Measurements from ENCODE around the gene SRRD.

SRRD gene

GRCh38 chr22:26481112-26481693 lies 2.5 kb upstream of the SRRD start:
- H2AFZ ChIP-seq (ENCODE audit: insufficient read depth, low read length, poor library complexity) = no peak overlapping the region
- H3K9ac ChIP-seq (ENCODE audit: low read length) = no peak overlapping the region
- no peak overlapping the region for H3K27ac ChIP-seq (ENCODE audit: low read depth, low read length)

DNA sequence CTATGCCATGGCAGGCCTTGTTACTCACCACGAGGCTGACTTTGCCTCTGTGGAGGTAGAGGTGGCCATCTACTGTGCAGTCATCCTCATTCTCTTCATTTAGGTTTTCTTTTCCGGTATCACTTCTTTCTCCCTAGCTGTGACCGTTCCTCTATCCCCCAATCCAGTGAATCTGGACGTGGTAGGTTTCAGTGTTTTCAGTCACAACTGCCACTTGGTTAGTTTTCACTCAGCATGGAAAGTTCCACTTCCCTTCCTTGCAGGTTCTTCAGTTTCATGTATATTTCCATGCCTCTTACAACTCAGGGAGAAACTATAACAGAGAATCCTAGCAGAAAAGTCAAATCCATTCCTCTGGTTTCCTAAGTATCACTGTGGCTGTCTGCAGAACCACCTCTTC lies 2.0 kb upstream of the SRRD start:
- H2BK120ac ChIP-seq (ENCODE audit: insufficient read depth, low read length, poor library complexity) = no peak overlapping the region
- H4K8ac ChIP-seq (ENCODE audit: low read depth, low read length) = no peak overlapping the region
- no peak overlapping the region for H3K9ac ChIP-seq (ENCODE audit: low read length)
- DNase-seq = no peak
- H3K27ac ChIP-seq (ENCODE audit: low read depth, low read length) = no peak overlapping the region
- H2AK5ac ChIP-seq (ENCODE audit: low read length) = peak overlapping the region; percentile 3
- H3K18ac ChIP-seq (ENCODE audit: low read length) = no peak overlapping the region
- H2BK5ac ChIP-seq (ENCODE audit: low read depth, low read length, poor library complexity) = no peak overlapping the region
- H4K91ac ChIP-seq (ENCODE audit: low read depth, low read length) = no peak overlapping the region
- no peak overlapping the region for H3K4me3 ChIP-seq (ENCODE audit: low read depth, low read length)
- no peak overlapping the region for H3K14ac ChIP-seq (ENCODE audit: low read length)
- no peaks in the 10 kb centered on the region for H3K9me3 ChIP-seq (ENCODE audit: insufficient read depth, low read depth, low read length)
- peaks cover 3 to 7% of the 10 kb centered on the region in 2 experiments for H3K36me3 ChIP-seq (ENCODE audit: control insufficient read depth in 1 of 2, insufficient read depth in 2 of 2, low read length in 2 of 2)
- peaks cover 7% of the 10 kb centered on the region for H3K79me2 ChIP-seq (ENCODE audit: control insufficient read depth, insufficient read depth, low read length, poor library complexity)
- no peak overlapping the region for H2AFZ ChIP-seq (ENCODE audit: insufficient read depth, low read length, poor library complexity)
- H4K12ac ChIP-seq (ENCODE audit: low read depth, low read length) = no peak overlapping the region
- no peak overlapping the region for H3K23ac ChIP-seq (ENCODE audit: low read length)
- H2BK12ac ChIP-seq (ENCODE audit: low read length) = no peak overlapping the region
- H3K4me1 ChIP-seq (ENCODE audit: control insufficient read depth in 1 of 2, insufficient read depth in 2 of 2, low read length in 2 of 2) = peaks cover 10 to 23% of the 10 kb centered on the region in 2 experiments
- peaks cover 12% of the 10 kb centered on the region for H3K79me1 ChIP-seq (ENCODE audit: low read length)
- no peak overlapping the region for H3K4ac ChIP-seq (ENCODE audit: low read depth, low read length)
- no peaks in the 10 kb centered on the region for H3K27me3 ChIP-seq (ENCODE audit: insufficient read depth, low read length)
- H3K4me2 ChIP-seq (ENCODE audit: low read length) = no peak overlapping the region
- WGBS (ENCODE audit: extremely low coverage, insufficient coverage, insufficient read length) = no CpG with 5 or more reads among the region's 4 CpGs

More at GRCh38 chr22:26481112-26481693, 2.5 kb upstream of the SRRD start:
- no peak overlapping the region for H3K4me3 ChIP-seq (ENCODE audit: low read depth, low read length)
- no peak overlapping the region for H3K4ac ChIP-seq (ENCODE audit: low read depth, low read length)
- H2AK5ac ChIP-seq (ENCODE audit: low read length) = no peak overlapping the region
- H3K4me1 ChIP-seq (ENCODE audit: control insufficient read depth in 1 of 2, insufficient read depth in 2 of 2, low read length in 2 of 2) = peaks cover 10 to 24% of the 10 kb centered on the region in 2 experiments
- DNase-seq = no peak
- no peak overlapping the region for H4K12ac ChIP-seq (ENCODE audit: low read depth, low read length)
- H4K91ac ChIP-seq (ENCODE audit: low read depth, low read length) = no peak overlapping the region
- H3K14ac ChIP-seq (ENCODE audit: low read length) = no peak overlapping the region
- no peak overlapping the region for H2BK120ac ChIP-seq (ENCODE audit: insufficient read depth, low read length, poor library complexity)
- no peak overlapping the region for H3K18ac ChIP-seq (ENCODE audit: low read length)
- H3K79me1 ChIP-seq (ENCODE audit: low read length) = peaks cover 13% of the 10 kb centered on the region
- H4K8ac ChIP-seq (ENCODE audit: low read depth, low read length) = no peak overlapping the region
- H3K9me3 ChIP-seq (ENCODE audit: insufficient read depth, low read depth, low read length) = no peaks in the 10 kb centered on the region
- no peak overlapping the region for H2BK5ac ChIP-seq (ENCODE audit: low read depth, low read length, poor library complexity)
- no CpG with 5 or more reads among the region's 6 CpGs for WGBS (ENCODE audit: extremely low coverage, insufficient coverage, insufficient read length)
- H3K36me3 ChIP-seq (ENCODE audit: control insufficient read depth in 1 of 2, insufficient read depth in 2 of 2, low read length in 2 of 2) = peaks cover 3 to 7% of the 10 kb centered on the region in 2 experiments
- no peak overlapping the region for H2BK12ac ChIP-seq (ENCODE audit: low read length)
- peaks cover 7% of the 10 kb centered on the region for H3K79me2 ChIP-seq (ENCODE audit: control insufficient read depth, insufficient read depth, low read length, poor library complexity)
- H3K23ac ChIP-seq (ENCODE audit: low read length) = no peak overlapping the region
- no peaks in the 10 kb centered on the region for H3K27me3 ChIP-seq (ENCODE audit: insufficient read depth, low read length)
- peak overlapping the region; percentile 11 for H3K4me2 ChIP-seq (ENCODE audit: low read length)

DNA sequence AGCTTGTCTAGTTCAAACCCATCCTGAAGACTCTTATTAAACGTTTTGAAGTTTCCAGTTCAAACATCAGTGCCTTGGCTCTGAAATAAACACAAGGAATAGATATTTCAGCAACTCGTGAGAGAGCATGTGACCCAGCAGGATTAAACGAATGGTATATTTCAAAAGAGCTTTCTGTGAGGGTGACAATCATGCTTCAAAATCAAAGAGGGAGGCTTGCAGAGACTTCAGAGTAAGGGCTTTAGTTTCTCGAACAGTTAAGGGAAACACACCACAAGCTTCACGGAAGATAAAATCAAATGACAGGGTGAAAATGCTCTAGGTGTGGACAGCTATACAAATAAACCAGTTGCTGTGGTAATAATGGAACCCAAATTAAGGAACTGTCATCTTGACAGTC lies 1.5 kb upstream of the SRRD start:
- no peak overlapping the region for H2BK5ac ChIP-seq (ENCODE audit: low read depth, low read length, poor library complexity)
- H3K27me3 ChIP-seq (ENCODE audit: insufficient read depth, low read length) = no peaks in the 10 kb centered on the region
- no peak overlapping the region for H2BK120ac ChIP-seq (ENCODE audit: insufficient read depth, low read length, poor library complexity)
- no CpG with 5 or more reads among the region's 5 CpGs for WGBS (ENCODE audit: extremely low coverage, insufficient coverage, insufficient read length)
- H3K18ac ChIP-seq (ENCODE audit: low read length) = no peak overlapping the region
- no peak for DNase-seq
- H3K4me1 ChIP-seq (ENCODE audit: control insufficient read depth in 1 of 2, insufficient read depth in 2 of 2, low read length in 2 of 2) = peaks cover 10 to 20% of the 10 kb centered on the region in 2 experiments
- H3K9me3 ChIP-seq (ENCODE audit: insufficient read depth, low read depth, low read length) = no peaks in the 10 kb centered on the region
- no peak overlapping the region for H2AFZ ChIP-seq (ENCODE audit: insufficient read depth, low read length, poor library complexity)
- H3K4me3 ChIP-seq (ENCODE audit: low read depth, low read length) = no peak overlapping the region
- H3K4me2 ChIP-seq (ENCODE audit: low read length) = no peak overlapping the region
- no peak overlapping the region for H4K8ac ChIP-seq (ENCODE audit: low read depth, low read length)
- no peak overlapping the region for H2AK5ac ChIP-seq (ENCODE audit: low read length)
- H3K14ac ChIP-seq (ENCODE audit: low read length) = no peak overlapping the region
- no peak overlapping the region for H3K4ac ChIP-seq (ENCODE audit: low read depth, low read length)
- no peak overlapping the region for H2BK12ac ChIP-seq (ENCODE audit: low read length)
- H3K9ac ChIP-seq (ENCODE audit: low read length) = no peak overlapping the region
- H3K79me1 ChIP-seq (ENCODE audit: low read length) = peaks cover 12% of the 10 kb centered on the region
- peaks cover 3 to 7% of the 10 kb centered on the region in 2 experiments for H3K36me3 ChIP-seq (ENCODE audit: control insufficient read depth in 1 of 2, insufficient read depth in 2 of 2, low read length in 2 of 2)
- no peak overlapping the region for H3K27ac ChIP-seq (ENCODE audit: low read depth, low read length)
- peaks cover 7% of the 10 kb centered on the region for H3K79me2 ChIP-seq (ENCODE audit: control insufficient read depth, insufficient read depth, low read length, poor library complexity)
- no peak overlapping the region for H4K91ac ChIP-seq (ENCODE audit: low read depth, low read length)
- H3K23ac ChIP-seq (ENCODE audit: low read length) = no peak overlapping the region
- H4K12ac ChIP-seq (ENCODE audit: low read depth, low read length) = no peak overlapping the region

- WGBS (ENCODE audit: extremely low coverage, insufficient coverage, insufficient read length) = no CpG with 5 or more reads among the region's 7 CpGs
- Histone ChIP-seq H3K27me3 (ENCODE audit: insufficient read depth, low read length) (no peaks in the 10 kb centered on the region), H3K36me3 (ENCODE audit: control insufficient read depth in 1 of 2, insufficient read depth in 2 of 2, low read length in 2 of 2) (peaks cover 3 to 14% of the 10 kb centered on the region in 2 experiments), H3K9me3 (ENCODE audit: insufficient read depth, low read depth, low read length) (no peaks in the 10 kb centered on the region), H4K12ac (ENCODE audit: low read depth, low read length) (peak overlapping the region; percentile 88), H2AFZ (ENCODE audit: insufficient read depth, low read length, poor library complexity) (peak overlapping the region; percentile 82), H3K14ac (ENCODE audit: low read length) (peak overlapping the region; percentile 88), H3K9ac (ENCODE audit: low read length) (peak overlapping the region; percentile 96), H4K91ac (ENCODE audit: low read depth, low read length) (peak overlapping the region; percentile 98), H3K79me2 (ENCODE audit: control insufficient read depth, insufficient read depth, low read length, poor library complexity) (peaks cover 7% of the 10 kb centered on the region), H2AK5ac (ENCODE audit: low read length) (peak overlapping the region; percentile 96), H2BK5ac (ENCODE audit: low read depth, low read length, poor library complexity) (peak overlapping the region; percentile 97), H3K4me1 (ENCODE audit: control insufficient read depth in 1 of 2, insufficient read depth in 2 of 2, low read length in 2 of 2) (peaks cover 7 to 17% of the 10 kb centered on the region in 2 experiments), H3K23ac (ENCODE audit: low read length) (no peak overlapping the region), H3K27ac (ENCODE audit: low read depth, low read length) (peak overlapping the region; percentile 96), H4K8ac (ENCODE audit: low read depth, low read length) (peak overlapping the region; percentile 98), H3K4me3 (ENCODE audit: low read depth, low read length) (peak overlapping the region; percentile 78), H2BK12ac (ENCODE audit: low read length) (no peak overlapping the region), H2BK120ac (ENCODE audit: insufficient read depth, low read length, poor library complexity) (peak overlapping the region; percentile 92), H3K79me1 (ENCODE audit: low read length) (peaks cover 9% of the 10 kb centered on the region), H3K4ac (ENCODE audit: low read depth, low read length) (peak overlapping the region; percentile 91), H3K18ac (ENCODE audit: low read length) (peak overlapping the region; percentile 99), H3K4me2 (ENCODE audit: low read length) (peak overlapping the region; percentile 84)
- no peak for DNase-seq
Measured at GRCh38 chr22:26483043-26483438, 636 bp upstream of the SRRD start.

Measured in trophoblast cell (in vitro differentiated cells and primary cell).